H1 (cell line): ENCODE data around the gene RAG2. TPM values are rescaled to one million over a fixed set of nuclear protein-coding genes. Genes with fewer than 3 reads are reported as not detected.

Source experiments
- CTCF ChIA-PET: fragments of 300-600 bp; sonication (Branson Sonifier 250); formaldehyde crosslinking; loops from one replicate; lab custom pipeline; 2021; ENCODE audit not compliant: partially characterized antibody; lab: Charles Lee
- POLR2A ChIA-PET: fragments of 300-600 bp; sonication (Branson Sonifier 250); formaldehyde crosslinking; loops from one replicate; lab custom pipeline; 2021; ENCODE audit warnings: inconsistent platforms; ENCODE audit not compliant: partially characterized antibody; lab: Charles Lee
- DNase-seq, 2 experiments: peaks; one replicate each; pipeline versions ENCODE4 v3.0.0 to v3.0.0-alpha.2; 2010 to 2022; ENCODE audit warnings: low spot score in 2 of 2, low read depth in 1 of 2, mixed read lengths in 1 of 2
- FAIRE-seq: peaks from 2 replicates; lab custom pipeline; 2011; peaks lifted over from hg19 to GRCh38; lab: Jason Lieb, UNC
- H2AFZ ChIP-seq: 2 replicates; pipeline ENCODE4 v1.8.1; 2012; ENCODE audit warnings: low read length, inconsistent platforms
- H2AK5ac ChIP-seq: 2 replicates; pipeline ENCODE4 v1.6.1; 2013; ENCODE audit warnings: low read depth, low read length
- H2BK120ac ChIP-seq: replicated peaks from 2 replicates; pipeline ENCODE3; 2013; ENCODE audit warnings: low read depth, low read length, inconsistent platforms
- H2BK12ac ChIP-seq: 2 replicates; pipeline ENCODE4 v1.6.1; 2013; ENCODE audit warnings: low read depth, low read length
- H2BK15ac ChIP-seq: 2 replicates; pipeline ENCODE4 v1.6.1; 2013; ENCODE audit warnings: low read length
- H2BK20ac ChIP-seq: 2 replicates; pipeline ENCODE4 v1.6.1; 2013; ENCODE audit warnings: low read length
- H2BK5ac ChIP-seq: 2 replicates; pipeline ENCODE4 v1.6.1; 2013; ENCODE audit warnings: low read depth, low read length
- H3K14ac ChIP-seq: 2 replicates; pipeline ENCODE4 v1.6.1; 2013; ENCODE audit warnings: inconsistent platforms; ENCODE audit not compliant: insufficient read length
- H3K18ac ChIP-seq: 2 replicates; pipeline ENCODE4 v1.6.1; 2013; ENCODE audit warnings: low read length; ENCODE audit errors: extremely low read depth
- H3K23ac ChIP-seq: 2 replicates; pipeline ENCODE4 v1.6.1; 2013; ENCODE audit warnings: inconsistent platforms; ENCODE audit not compliant: insufficient read length
- H3K23me2 ChIP-seq: 2 replicates; pipeline ENCODE4 v1.6.1; 2013; ENCODE audit warnings: low read depth, low read length
- H3K27ac ChIP-seq: 2 replicates; pipeline ENCODE4 v1.6.1; 2011; ENCODE audit warnings: low read depth, low read length, inconsistent platforms
- H3K27me3 ChIP-seq, 4 experiments: replicated peaks in 1 of 4; 1 replicate in 1 of 4; 2 replicates in 3 of 4; pipeline versions ENCODE4 v1.6.1 to v1.8.1; 2011 to 2013; ENCODE audit warnings: low read length in 3 of 4, mild to moderate bottlenecking in 3 of 4, inconsistent platforms in 2 of 4, mixed read lengths in 2 of 4, moderate library complexity in 1 of 4; ENCODE audit not compliant: control insufficient read depth in 3 of 4, insufficient read depth in 3 of 4; ENCODE audit errors: extremely low read depth in 1 of 4
- H3K36me3 ChIP-seq, 4 experiments: 2 replicates each; pipeline versions ENCODE4 v1.6.1 to v1.8.1; 2011 to 2013; ENCODE audit warnings: mild to moderate bottlenecking in 4 of 4, low read length in 3 of 4, moderate library complexity in 2 of 4, control low read depth in 1 of 4, inconsistent platforms in 1 of 4; ENCODE audit not compliant: insufficient read depth in 4 of 4, control insufficient read depth in 2 of 4
- H3K4ac ChIP-seq: replicated peaks from 2 replicates; pipeline ENCODE3; 2013; ENCODE audit warnings: low read length, low read depth, mixed read lengths, inconsistent platforms; ENCODE audit not compliant: insufficient read length
- H3K4me1 ChIP-seq, 4 experiments: replicated peaks in 1 of 4; 1 replicate in 1 of 4; 2 replicates in 3 of 4; pipeline versions ENCODE4 v1.6.1 to v1.8.1; 2011 to 2013; ENCODE audit warnings: low read length in 3 of 4, inconsistent platforms in 2 of 4, mixed read lengths in 1 of 4; ENCODE audit not compliant: insufficient read depth in 4 of 4, control insufficient read depth in 3 of 4
- H3K4me2 ChIP-seq, 2 experiments: 2 replicates each; pipeline versions ENCODE4 v1.6.1 to v1.8.1; 2011 to 2013; ENCODE audit warnings: low read depth in 2 of 2, low read length in 2 of 2, control low read depth in 1 of 2, inconsistent platforms in 1 of 2, mild to moderate bottlenecking in 1 of 2; ENCODE audit not compliant: insufficient read depth in 1 of 2
- H3K4me3 ChIP-seq, 4 experiments: fragments of 200-600, 300-600 bp in 1 of 4; sonication (generic), shearing (Covaris generic), sonication (Bioruptor Twin) in 1 of 4; 2 replicates each; pipeline versions ENCODE4 v1.5.1 to v1.8.1; 2011 to 2016; ENCODE audit warnings: low read length in 4 of 4, low read depth in 3 of 4, control low read depth in 2 of 4, inconsistent platforms in 2 of 4, mild to moderate bottlenecking in 2 of 4, mixed read lengths in 1 of 4, moderate library complexity in 1 of 4; ENCODE audit not compliant: insufficient read depth in 2 of 4; ENCODE audit errors: extremely low read depth in 1 of 4
- H3K56ac ChIP-seq: replicated peaks from 2 replicates; pipeline ENCODE3; 2013; ENCODE audit warnings: low read depth, mild to moderate bottlenecking, mixed read lengths, low read length, inconsistent platforms; ENCODE audit not compliant: insufficient read length
- H3K79me1 ChIP-seq: 2 replicates; pipeline ENCODE4 v1.6.1; 2013; ENCODE audit warnings: low read depth, low read length, control low read depth
- H3K79me2 ChIP-seq, 2 experiments: 2 replicates each; pipeline versions ENCODE4 v1.6.1 to v1.8.1; 2012 to 2013; ENCODE audit warnings: low read length in 2 of 2, mild to moderate bottlenecking in 2 of 2, inconsistent platforms in 1 of 2; ENCODE audit not compliant: insufficient read depth in 2 of 2, control insufficient read depth in 1 of 2
- H3K9ac ChIP-seq, 4 experiments: replicated peaks in 1 of 4; 1 replicate in 1 of 4; 2 replicates in 3 of 4; pipeline versions ENCODE4 v1.6.1 to v1.8.1; 2011 to 2013; ENCODE audit warnings: low read depth in 3 of 4, low read length in 3 of 4, control low read depth in 2 of 4, mild to moderate bottlenecking in 2 of 4, moderate library complexity in 2 of 4, inconsistent platforms in 1 of 4; ENCODE audit errors: extremely low read depth in 1 of 4
- H3K9me3 ChIP-seq, 2 experiments: 2 replicates each; pipeline versions ENCODE4 v1.6.1 to v1.8.1; 2012 to 2013; ENCODE audit warnings: mild to moderate bottlenecking in 2 of 2, moderate library complexity in 2 of 2, control low read depth in 1 of 2, inconsistent platforms in 1 of 2, low read depth in 1 of 2, low read length in 1 of 2, mixed read lengths in 1 of 2; ENCODE audit not compliant: insufficient read depth in 2 of 2
- H4K20me1 ChIP-seq, 2 experiments: replicated peaks in 1 of 2; 2 replicates each; pipeline versions ENCODE3 to v1.8.1; 2011 to 2013; ENCODE audit warnings: inconsistent platforms in 2 of 2, low read length in 2 of 2, mild to moderate bottlenecking in 1 of 2; ENCODE audit not compliant: insufficient read depth in 2 of 2, control insufficient read depth in 1 of 2
- H4K5ac ChIP-seq: 2 replicates; pipeline ENCODE4 v1.6.1; 2013; ENCODE audit warnings: low read length, low read depth, mixed read lengths, inconsistent platforms; ENCODE audit not compliant: insufficient read length
- H4K8ac ChIP-seq: 2 replicates; pipeline ENCODE4 v1.8.0; 2013; ENCODE audit warnings: mild to moderate bottlenecking, moderate library complexity, low read length, inconsistent platforms; ENCODE audit not compliant: insufficient read depth; ENCODE audit errors: extremely low read depth
- H4K91ac ChIP-seq: replicated peaks from 2 replicates; pipeline ENCODE3; 2013; ENCODE audit warnings: low read length, mixed read lengths, inconsistent platforms; ENCODE audit not compliant: insufficient read length
- CREB1 ChIP-seq: IDR thresholded peaks from 2 replicates; pipeline ENCODE4 v1.6.1; 2012; ENCODE audit warnings: inconsistent platforms
- GTF2F1 ChIP-seq: IDR thresholded peaks from 2 replicates; pipeline ENCODE4 v1.6.1; 2012; ENCODE audit warnings: low read depth, low read length, improper control_type of control experiment, borderline replicate concordance
- KDM4A ChIP-seq: IDR thresholded peaks from one replicate; pipeline ENCODE4 v1.7.1; 2012; ENCODE audit warnings: low read depth, mild to moderate bottlenecking, moderate library complexity, low read length, inconsistent platforms; ENCODE audit not compliant: severe bottlenecking
- MAFK ChIP-seq: IDR thresholded peaks from 2 replicates; pipeline ENCODE4 v1.6.1; 2012; ENCODE audit warnings: low read depth, mild to moderate bottlenecking, improper control_type of control experiment, low read length
- POU5F1 ChIP-seq: IDR thresholded peaks from 2 replicates; pipeline ENCODE4 v1.6.1; 2011; ENCODE audit warnings: low read depth, mild to moderate bottlenecking, low read length, moderate library complexity
- RAD21 ChIP-seq, 2 experiments: IDR thresholded peaks in 1 of 2; conservative IDR thresholded peaks in 1 of 2; 2 replicates each; pipeline ENCODE4 v1.6.1; 2011; ENCODE audit warnings: low read depth in 2 of 2, low read length in 2 of 2, improper control_type of control experiment in 1 of 2, inconsistent platforms in 1 of 2, mild to moderate bottlenecking in 1 of 2, moderate library complexity in 1 of 2
- RFX5 ChIP-seq: IDR thresholded peaks from 2 replicates; pipeline ENCODE4 v1.6.1; 2011; ENCODE audit warnings: low read depth, low read length, improper control_type of control experiment, borderline replicate concordance
- RNF2 ChIP-seq: fragments of 200-900, 300-1000 bp; sonication (generic); IDR thresholded peaks from 2 replicates; pipeline ENCODE4 v1.7.1; 2016; ENCODE audit warnings: borderline replicate concordance, low read depth, mild to moderate bottlenecking, antibody characterized with exemption, low read length; ENCODE audit not compliant: poor library complexity, severe bottlenecking; ENCODE audit errors: missing control alignments
- SIX5 ChIP-seq: IDR thresholded peaks from 2 replicates; pipeline ENCODE4 v1.6.1; 2011; ENCODE audit warnings: mild to moderate bottlenecking, low read depth, low read length
- USF2 ChIP-seq: IDR thresholded peaks from 2 replicates; pipeline ENCODE4 v1.6.1; 2011; ENCODE audit warnings: low read length, improper control_type of control experiment
- WGBS, 2 experiments: shearing (Covaris generic) in 1 of 2; methylation state at CpG; one replicate each; pipeline versions ENCODE4 v1.1.6 to v1.1.7; 2013 to 2015; ENCODE audit warnings: low lambda C conversion rate in 2 of 2, mixed read lengths in 2 of 2, inconsistent platforms in 1 of 2, low coverage in 1 of 2, missing lambda C conversion rate in 1 of 2; ENCODE audit not compliant: insufficient replicate concordance in 2 of 2, insufficient coverage in 1 of 2, insufficient read length in 1 of 2; ENCODE audit errors: extremely low coverage in 1 of 2, missing lambda C conversion rate in 1 of 2; 5-methylcytosine and 5-hydroxymethylcytosine counted together
- polyA plus RNA-seq, 7 experiments: library from polyadenylated mRNA; depleted of rRNA in 3 of 7; stranded (reverse) in 5 of 7; unstranded in 2 of 7; fragments of >200 nt in 5 of 7; fragments of 200-250 nt in 2 of 7; gene quantifications; 1 replicate in 5 of 7; 2 replicates in 1 of 7; 4 replicates in 1 of 7; pipeline versions ENCODE4 v1.2.1 to v1.2.3, GENCODE V29; 2011 to 2013; ENCODE audit warnings: missing spikeins in 2 of 7, mixed read lengths in 2 of 7
- total RNA-seq: library from RNA; stranded (reverse); fragmentation: NEBNext Ultra II Directional; extraction: Animal tissue kit (Norgen Biotek cat#: 25700); gene quantifications from 2 replicates; pipeline ENCODE4 v1.2.1, GENCODE V29; 2021

The RAG2 gene
- total and polyA plus RNA-seq, 2 of the 8 experiments (the other 6 are each of a cell fraction or from before 2014, with no cell fraction given) = not detected

DNA sequence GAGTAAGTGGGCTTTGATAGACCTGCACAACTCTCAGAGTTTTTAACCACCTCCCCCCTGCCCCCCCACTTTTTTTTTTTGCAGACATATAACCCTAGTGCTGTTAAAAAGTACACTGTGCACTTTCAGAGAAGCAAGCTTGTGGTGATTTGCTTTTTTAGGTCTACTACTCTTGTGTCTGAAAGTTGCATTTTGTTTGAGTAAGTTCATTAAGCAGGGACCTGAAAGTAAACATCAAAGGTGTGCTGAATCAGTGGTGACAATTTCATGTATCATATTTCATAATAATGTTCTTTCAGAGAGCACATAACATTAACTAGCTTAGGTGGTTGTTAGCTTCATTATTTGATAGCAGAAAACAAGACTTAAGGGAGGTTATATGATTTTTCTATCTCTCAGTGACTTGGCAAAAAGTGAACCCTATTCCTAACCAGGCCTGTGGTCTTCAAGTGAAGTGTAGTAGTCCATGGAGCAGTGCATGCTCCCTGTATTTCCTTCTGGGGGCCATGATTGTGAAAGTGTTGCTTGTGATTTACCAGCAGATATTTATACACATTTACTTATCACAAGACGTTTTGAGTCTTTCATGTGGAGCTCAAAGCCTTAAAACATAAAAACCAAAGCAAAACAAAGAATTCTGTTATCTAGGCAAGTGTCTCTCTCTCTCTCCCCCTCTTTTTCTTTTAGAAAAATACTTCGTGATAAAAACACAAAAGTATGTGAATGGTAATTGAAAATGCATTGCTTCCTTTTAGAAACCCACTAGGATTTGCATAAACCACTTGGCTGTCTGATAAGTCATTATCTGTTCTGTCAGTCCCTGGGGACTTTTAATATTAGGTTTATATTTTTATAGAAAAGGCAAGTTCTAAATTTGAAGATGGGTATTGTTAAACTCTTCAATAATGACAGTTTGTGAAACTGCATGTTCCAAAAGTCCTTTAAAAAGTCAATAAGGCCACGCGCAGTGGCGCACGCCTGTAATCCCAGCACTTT lies 7.5 kb upstream of the RAG2 start:
- Histone ChIP-seq H4K20me1 (no peaks in the 10 kb centered on the region), H3K79me1 (no peaks in the 10 kb centered on the region), H4K8ac (no peak overlapping the region), H3K56ac (no peak overlapping the region), H3K4ac (no peak overlapping the region), H3K9me3 (no peaks in the 10 kb centered on the region), H2BK120ac (no peak overlapping the region), H2AK5ac (no peak overlapping the region), H3K4me3 (no peak overlapping the region), H3K4me2 (no peak overlapping the region), H3K9ac (no peak overlapping the region), H2BK15ac (no peak overlapping the region), H2BK5ac (no peak overlapping the region), H2BK20ac (no peak overlapping the region), H3K23me2 (no peaks in the 10 kb centered on the region), H3K36me3 (no peaks in the 10 kb centered on the region), H3K27me3 (no peaks in the 10 kb centered on the region), H3K4me1 (no peaks in the 10 kb centered on the region), H2BK12ac (no peak overlapping the region), H3K18ac (no peak overlapping the region), H3K79me2 (no peaks in the 10 kb centered on the region), H3K27ac (no peak overlapping the region), H4K5ac (no peak overlapping the region), H4K91ac (no peak overlapping the region), H3K14ac (no peak overlapping the region), H3K23ac (no peak overlapping the region), H2AFZ (no peak overlapping the region)
- no peak for FAIRE-seq
- no peak for DNase-seq
- POLR2A ChIA-PET = no interaction called here
- 92% methylated on average over 6 of the region's 6 CpGs; no CpG with 5 or more reads in 1 of the 2 experiments for WGBS, 2 experiments
- TF ChIP-seq KDM4A (no peak), RFX5 (no peak), SIX5 (no peak), MAFK (no peak), RAD21 (IDR thresholded peaks at IDR 0.05 in 1 of 2, conservative IDR thresholded peaks at IDR 0.05 in 1 of 2; ENCODE audit: low read depth in 2 of 2, low read length in 2 of 2) (no peak), RNF2 (no peak), USF2 (no peak), CREB1 (no peak), GTF2F1 (no peak), POU5F1 (no peak)
- CTCF ChIA-PET = interaction anchor here (1.9 kb wide), 1 partner anchor 142 kb away, joined by 5 read pairs; no protein-coding TSS in a partner anchor
